ENCODE results near the gene RAB30.

RAB30 gene

DNA sequence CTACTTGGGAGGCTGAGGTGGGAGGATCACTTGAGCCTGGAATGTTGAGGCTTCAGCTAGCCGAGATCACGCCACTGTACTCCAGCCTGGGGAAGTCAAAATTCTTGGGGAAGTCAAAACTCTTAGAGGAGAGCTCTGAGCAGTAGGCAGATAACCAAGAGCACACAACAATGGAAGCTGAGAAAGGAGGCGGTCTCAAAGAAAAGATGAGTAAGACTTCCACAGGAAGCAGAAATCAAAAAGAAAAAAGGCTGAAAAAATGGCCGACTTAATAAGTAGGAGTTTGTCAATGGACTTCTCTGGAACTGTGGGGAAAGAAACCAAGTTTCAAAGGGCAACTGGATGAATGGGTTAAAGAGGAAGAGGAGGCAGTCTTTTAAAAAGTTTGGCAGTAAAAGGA, 32.1 kb downstream of the RAB30 start:
- no peak for DNase-seq (ENCODE audit: low read depth)

- no peak for DNase-seq (ENCODE audit: low read depth)
These were observed 33.8 kb downstream of the RAB30 start for GRCh38 chr11:83037877-83038276.

DNA sequence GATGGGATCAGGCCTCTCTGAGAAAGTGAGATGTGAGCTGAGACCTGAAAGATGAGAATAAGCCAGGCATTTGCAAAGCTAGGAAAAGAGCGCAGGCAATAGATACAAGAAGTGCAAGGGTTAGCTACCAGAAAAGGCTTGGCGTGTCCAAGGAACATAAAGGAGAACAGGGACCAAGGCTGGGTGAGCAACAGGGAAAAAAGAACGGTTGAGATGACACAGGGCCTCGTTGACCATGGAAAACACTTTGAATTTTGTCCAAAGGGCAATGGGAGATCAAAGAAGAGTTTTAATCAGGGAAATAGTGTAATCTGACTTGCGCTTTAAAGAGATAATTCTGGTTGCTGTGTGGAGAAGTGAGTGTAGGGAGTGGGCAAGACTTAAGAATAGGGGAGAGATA, 35.0 kb downstream of the RAB30 start:
- DNase-seq (ENCODE audit: low read depth): no peak

GRCh38 chr11:83035070-83035854, 36.4 kb downstream of the RAB30 start:
- DNase-seq (ENCODE audit: low read depth): no peak

DNA sequence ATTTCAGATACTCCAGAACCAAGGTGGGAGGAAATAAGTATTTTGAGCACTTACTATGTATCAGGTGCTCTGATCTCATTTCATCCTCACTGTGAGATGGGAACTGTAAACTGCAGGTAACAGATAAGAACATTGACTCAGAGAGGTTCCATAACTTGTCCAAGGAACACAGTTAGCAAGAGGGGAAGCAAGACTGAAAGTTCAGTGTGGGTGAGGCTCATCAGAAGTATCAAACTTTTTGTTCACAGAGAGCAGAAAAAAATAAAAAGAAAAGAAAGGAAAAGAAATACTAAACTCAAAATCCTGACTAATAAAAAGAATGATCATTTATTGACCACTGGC, 37.1 kb downstream of the RAB30 start:
- no peak for DNase-seq (ENCODE audit: low read depth)

GRCh38 chr11:83033972-83034672, 37.6 kb downstream of the RAB30 start:
- no peak for DNase-seq (ENCODE audit: low read depth)

DNA sequence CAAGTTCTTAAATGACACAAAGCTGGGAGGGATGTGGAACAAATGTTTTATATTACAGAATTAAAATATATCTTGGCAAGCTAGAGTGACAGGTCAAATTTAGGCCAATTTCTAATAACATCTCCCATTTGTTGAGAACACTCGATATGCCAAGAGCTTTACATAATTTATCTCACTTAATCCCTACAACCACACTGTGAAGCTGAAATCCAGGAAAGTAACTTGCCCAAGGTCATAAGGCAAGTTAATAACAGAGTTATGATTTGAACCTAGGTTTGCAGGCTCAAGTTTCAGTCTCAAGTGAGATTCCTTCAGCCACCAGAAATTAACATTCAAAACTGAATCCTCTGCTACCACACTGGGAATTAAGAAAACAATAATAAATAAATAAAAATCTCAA, 38.3 kb downstream of the RAB30 start:
- no peak for DNase-seq (ENCODE audit: low read depth)

- no peak for DNase-seq (ENCODE audit: low read depth)
These were observed 40.6 kb downstream of the RAB30 start for GRCh38 chr11:83031127-83031526.

DNA sequence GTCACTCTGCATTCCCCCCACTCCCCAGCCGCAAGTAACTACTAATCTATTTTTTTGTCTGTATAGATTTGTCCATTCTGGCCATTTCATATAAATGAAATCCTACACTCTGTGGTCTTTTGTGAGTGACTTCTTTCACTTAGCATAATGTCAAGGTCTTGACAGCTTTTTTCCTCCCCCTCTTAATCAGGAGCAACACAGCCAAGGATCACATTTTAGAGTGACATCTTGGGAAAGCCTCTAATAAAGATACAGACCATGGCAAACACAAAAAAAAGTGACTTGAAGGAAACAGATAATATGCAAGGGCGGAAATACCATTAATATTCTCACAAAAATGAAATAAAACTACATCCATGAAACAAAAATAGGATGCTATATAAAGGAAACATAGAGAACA, 43.9 kb downstream of the RAB30 start:
- no peak for DNase-seq (ENCODE audit: low read depth)

- DNase-seq (ENCODE audit: low read depth): no peak
These were observed 44.4 kb downstream of the RAB30 start for GRCh38 chr11:83027289-83027688.

- no peak for DNase-seq (ENCODE audit: low read depth)
These were observed 45.5 kb downstream of the RAB30 start for GRCh38 chr11:83026229-83026628.

DNA sequence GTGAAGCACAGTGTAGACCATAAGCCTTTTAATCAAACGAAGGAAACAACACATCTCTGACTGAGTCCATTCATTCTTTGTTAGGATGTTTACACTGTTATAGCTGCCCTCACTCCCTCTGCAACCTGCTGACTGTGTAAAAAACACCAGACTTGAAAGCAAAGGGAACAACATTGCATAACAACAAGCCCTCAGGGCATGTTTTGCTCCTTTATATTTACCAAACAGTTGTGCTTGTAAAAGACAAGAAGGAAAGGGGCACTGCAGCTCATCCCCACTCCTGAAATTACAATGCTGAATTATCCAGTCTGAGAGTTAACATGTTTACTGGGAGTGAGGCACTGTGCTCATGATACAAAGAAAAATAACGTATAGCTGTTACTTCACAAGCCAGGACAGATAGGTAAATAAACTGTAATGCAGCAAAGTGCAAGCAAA, 46.4 kb downstream of the RAB30 start:
- DNase-seq (ENCODE audit: low read depth): no peak

DNA sequence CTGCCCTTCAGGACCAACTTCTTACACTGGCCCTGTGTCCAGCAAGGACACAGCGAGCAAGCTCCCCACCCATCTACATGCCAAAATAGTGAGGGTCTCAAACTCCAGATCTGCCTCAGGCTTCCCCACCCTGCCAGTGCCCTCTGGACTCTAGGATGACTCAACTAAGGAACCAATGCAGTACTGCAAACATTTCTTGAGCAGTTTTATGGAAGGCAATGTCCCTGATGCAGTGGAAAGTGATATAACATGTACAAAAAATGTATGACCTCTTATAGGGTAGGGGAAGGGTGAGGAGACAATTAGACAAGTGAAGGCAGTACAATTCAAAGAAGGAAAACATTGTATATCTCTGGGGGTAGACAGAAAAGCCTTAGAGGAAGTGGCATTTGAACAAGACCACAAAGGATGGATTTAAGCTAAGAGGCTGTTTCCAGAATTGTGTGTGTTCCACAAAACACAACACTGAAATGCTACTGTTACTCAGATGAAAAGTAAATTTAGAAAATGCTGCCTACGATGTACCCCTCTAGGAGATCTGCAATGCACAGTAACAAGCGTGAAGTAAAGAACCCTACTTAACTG, 47.3 kb downstream of the RAB30 start:
- DNase-seq (ENCODE audit: low read depth): no peak

DNA sequence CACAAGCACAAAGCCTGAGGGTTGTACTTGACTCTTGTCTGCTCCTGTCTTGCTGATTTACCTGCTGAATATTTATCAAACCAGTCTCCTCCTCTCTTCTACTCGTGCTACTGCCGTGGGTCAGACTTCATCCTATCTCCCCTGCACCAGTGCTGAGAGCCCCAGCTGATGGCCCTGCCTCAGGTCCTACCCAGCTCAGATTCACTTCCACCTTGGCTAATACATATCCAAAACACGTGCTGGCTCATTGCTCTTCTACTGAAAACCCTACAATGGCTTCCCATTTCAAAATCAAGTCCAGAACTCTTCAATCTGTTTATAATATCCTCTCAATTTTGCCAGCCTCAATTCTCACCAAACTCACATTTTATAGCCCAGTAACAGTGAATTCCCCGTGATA, 48.3 kb downstream of the RAB30 start:
- no peak for DNase-seq (ENCODE audit: low read depth)

- DNase-seq (ENCODE audit: low read depth): no peak
These were observed 49.9 kb downstream of the RAB30 start for GRCh38 chr11:83021780-83022125.

DNA sequence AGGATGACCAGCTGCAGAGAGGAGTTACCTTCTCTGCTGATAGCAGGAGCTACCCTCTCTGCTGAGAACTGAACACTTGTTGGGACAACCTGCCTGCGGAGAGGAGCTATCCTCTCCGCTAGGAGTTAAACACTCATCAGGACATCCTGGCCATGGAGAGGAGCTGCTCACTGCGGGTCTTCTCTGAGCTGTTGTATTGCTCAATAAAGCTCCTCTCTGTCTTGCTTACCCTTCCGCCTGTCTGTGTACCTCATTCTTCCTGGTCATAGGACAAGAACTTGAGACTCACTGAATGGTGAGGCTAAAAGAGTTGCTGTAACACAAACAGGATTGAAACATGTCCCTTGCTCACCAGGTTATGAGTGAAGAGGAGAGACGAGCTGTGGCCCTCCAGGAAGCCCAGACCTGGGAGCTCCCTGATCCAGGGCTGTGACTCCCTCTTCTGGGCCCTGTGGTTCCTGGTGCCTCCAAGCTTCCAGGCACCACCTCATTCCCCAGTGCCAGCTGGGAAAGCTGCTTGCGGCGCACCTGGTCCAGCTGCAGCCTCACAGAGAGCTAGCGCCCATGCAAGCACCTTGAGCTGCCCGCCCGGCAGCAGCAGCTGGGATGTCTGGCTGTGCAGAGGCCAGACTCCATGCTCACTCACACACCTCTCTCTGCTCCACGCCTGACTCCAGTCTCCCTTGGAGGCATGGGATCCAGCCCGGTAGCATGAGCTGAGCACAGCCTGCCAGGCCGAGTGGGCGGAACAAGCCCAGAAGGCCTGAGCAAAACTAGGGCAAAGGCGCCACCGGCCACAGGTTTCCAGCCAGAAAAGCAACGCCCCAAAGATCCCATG, 50.5 kb downstream of the RAB30 start:
- no peak for DNase-seq (ENCODE audit: low read depth)

GRCh38 chr11:83019888-83020579, 51.7 kb downstream of the RAB30 start:
- no peak for DNase-seq (ENCODE audit: low read depth)

DNA sequence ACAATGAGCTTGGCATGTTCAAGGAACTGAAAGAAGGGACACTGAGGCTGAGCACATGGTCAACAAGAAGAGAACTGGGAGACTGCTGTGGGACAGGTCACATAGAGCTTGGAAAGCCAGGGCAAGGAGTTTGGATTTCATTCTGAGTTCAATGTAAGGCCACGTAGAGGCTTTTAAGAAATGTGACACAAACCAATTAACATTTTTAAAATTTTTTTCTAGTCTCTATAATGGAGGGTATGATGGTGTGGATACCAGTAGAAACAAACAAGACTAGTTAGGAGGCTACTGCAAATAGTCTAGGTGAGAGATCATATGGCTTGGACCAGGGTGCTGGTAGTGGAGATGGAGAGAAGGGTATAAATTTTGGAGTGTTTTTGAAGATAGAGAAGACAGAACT, 56.7 kb downstream of the RAB30 start:
- DNase-seq (ENCODE audit: low read depth): no peak

DNA sequence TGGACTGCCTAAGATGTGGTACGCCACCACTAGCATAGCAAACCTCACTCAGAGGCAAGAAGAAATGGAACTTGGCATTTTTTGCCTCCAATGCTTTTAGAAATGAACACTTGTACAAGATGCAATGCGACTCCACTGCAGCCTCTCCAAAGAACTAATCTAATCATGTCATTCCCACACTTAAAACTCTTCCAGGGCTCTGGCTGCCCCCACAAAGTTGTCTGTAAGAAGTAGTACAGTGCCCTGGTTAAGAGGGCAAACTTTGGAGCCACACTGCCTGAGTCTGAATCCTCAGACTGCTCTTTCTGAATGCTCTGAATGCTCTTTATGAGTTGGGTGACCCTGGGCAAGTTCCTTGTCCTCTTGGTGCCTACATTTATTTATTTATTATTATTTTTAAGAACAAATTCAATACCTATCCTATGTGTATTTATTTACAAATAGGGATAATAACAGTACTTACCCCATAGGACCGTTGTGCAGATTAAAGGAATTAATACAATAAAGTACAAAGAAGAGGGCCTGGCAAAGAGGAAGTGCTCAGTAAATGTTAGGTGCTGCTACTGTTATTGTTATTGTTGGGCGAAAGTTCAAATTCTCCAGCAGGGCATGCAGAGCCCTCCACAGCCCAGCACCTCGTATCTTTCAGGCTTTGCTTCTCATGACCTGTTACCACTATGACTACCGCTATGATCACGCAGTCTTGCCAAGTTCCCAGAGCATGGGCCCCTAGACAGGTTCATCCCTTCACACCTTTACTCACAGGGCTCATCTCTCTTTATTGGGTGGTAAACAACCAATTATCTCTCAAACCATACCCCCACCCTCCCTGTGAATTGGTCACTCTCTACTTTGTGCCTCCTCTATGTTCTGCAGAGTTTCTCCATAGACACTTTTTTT, 59.3 kb downstream of the RAB30 start:
- DNase-seq (ENCODE audit: low read depth): no peak

DNA sequence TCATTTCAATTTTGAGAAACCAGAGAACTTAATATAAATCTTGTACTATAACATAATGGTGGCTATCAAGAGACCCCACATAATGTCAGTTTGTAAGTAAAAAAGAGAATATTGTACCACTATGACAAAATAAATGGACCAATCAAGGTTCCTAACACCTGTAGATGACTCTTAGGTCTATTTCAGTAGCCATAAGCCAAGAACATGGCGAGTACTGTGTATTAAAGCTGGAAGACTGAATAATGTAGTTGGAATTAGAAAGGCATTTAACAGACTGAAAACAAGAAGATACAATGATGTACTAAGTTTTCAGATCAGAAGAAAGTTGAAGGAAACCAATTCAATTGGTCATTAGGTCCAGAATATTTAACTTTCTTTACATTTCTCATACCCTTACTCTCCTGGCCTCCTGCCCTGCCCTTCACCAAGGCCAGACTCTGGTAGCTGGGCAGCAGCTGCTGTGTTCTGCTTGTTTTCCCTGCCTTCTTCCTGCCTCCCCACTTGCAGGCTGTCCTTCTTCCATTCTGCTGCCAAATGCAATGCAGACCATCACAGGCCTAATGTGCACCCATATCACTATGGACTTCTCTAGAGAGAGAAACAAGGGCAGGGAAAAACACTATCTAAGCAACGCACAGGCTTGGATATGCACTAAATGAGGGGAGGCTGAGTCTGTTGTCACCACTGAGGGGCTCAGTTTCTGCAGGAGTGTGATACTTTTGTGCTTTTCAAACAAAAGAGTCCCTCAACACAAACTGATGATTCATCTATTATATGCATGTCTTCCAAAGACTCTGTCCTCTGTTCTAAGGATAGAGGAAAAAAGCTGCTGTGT, 60.1 kb downstream of the RAB30 start:
- no peak for DNase-seq (ENCODE audit: low read depth)

Measured in T-helper 22 cell (primary cell).